T-helper 17 cell (primary cell): ENCODE results near the gene UGT2A3. TPM values are rescaled to one million over a fixed set of nuclear protein-coding genes. Genes with fewer than 3 reads are reported as not detected.
"Not testable (repeated sequence)": the region's sequence is repeated elsewhere in the genome, so short reads cannot be mapped to it uniquely, and the experiment has no call there.

Source experiments
- ATAC-seq: fragments of 150-1000 bp; cut with Tn5 transposase; 2 replicates; pipeline ENCODE4 v1.10.0; 2021; ENCODE audit warnings: mild to moderate bottlenecking, moderate library complexity
- DNase-seq, 3 donors: peaks; one replicate each; pipeline versions ENCODE4 v3.0.0 to v3.0.0-alpha.2; 2020 to 2021
- H3K9me3 ChIP-seq: one replicate; pipeline ENCODE4 v1.7.0; 2013; ENCODE audit warnings: low read length, mild to moderate bottlenecking; ENCODE audit not compliant: control insufficient read depth, poor library complexity, severe bottlenecking
- H3K27ac Mint-ChIP-seq: one replicate; pipeline ENCODE4 v1.8.0; 2022; ENCODE audit warnings: mild to moderate bottlenecking, moderate library complexity, mixed read lengths
- H3K27me3 Mint-ChIP-seq: one replicate; pipeline ENCODE4 v1.8.0; 2022; ENCODE audit warnings: mixed read lengths
- H3K36me3 Mint-ChIP-seq: one replicate; pipeline ENCODE4 v1.8.0; 2022; ENCODE audit warnings: low read depth, mixed read lengths
- H3K4me1 Mint-ChIP-seq: one replicate; pipeline ENCODE4 v1.8.0; 2022; ENCODE audit warnings: mild to moderate bottlenecking, mixed read lengths
- H3K4me3 Mint-ChIP-seq: one replicate; pipeline ENCODE4 v1.8.0; 2022; ENCODE audit warnings: mild to moderate bottlenecking, moderate library complexity, mixed read lengths
- total RNA-seq, 4 donors: library from RNA in 2 of 4; stranded (reverse) in 2 of 4; gene quantifications; one replicate each; pipeline ENCODE4 v1.2.3 and lab custom pipeline; 2022 to 2026

The UGT2A3 gene
- total RNA-seq, 2 donors from 2014 or later: not detected

- Mint-ChIP-seq H3K36me3 (no peaks in the 10 kb centered on the region), H3K27me3 (no peaks in the 10 kb centered on the region), H3K4me1 (no peaks in the 10 kb centered on the region), H3K4me3 (no peak overlapping the region), H3K27ac (no peak overlapping the region)
- H3K9me3 ChIP-seq: no peaks in the 10 kb centered on the region
- no peak for DNase-seq
- ATAC-seq: no peak
Observed at GRCh38 chr4:68950033-68950432, 1.6 kb downstream of the UGT2A3 start.

GRCh38 chr4:68948985-68949384, 2.6 kb downstream of the UGT2A3 start:
- Mint-ChIP-seq H3K36me3 (no peaks in the 10 kb centered on the region), H3K27me3 (no peaks in the 10 kb centered on the region), H3K4me1 (no peaks in the 10 kb centered on the region), H3K27ac (no peak overlapping the region), H3K4me3 (no peak overlapping the region)
- DNase-seq (no peak), ATAC-seq (no peak)
- H3K9me3 ChIP-seq: no peaks in the 10 kb centered on the region

- Mint-ChIP-seq H3K27ac (no peak overlapping the region), H3K27me3 (no peaks in the 10 kb centered on the region), H3K36me3 (no peaks in the 10 kb centered on the region), H3K4me3 (no peak overlapping the region), H3K4me1 (no peaks in the 10 kb centered on the region)
- DNase-seq (no peak), ATAC-seq (no peak)
- H3K9me3 ChIP-seq: no peaks in the 10 kb centered on the region
Observed at GRCh38 chr4:68948044-68948743, 3.4 kb downstream of the UGT2A3 start.

GRCh38 chr4:68929076-68929737, 22.4 kb downstream of the UGT2A3 start:
- H3K27ac Mint-ChIP-seq: no peak overlapping the region
- ATAC-seq (no peak), DNase-seq (no peak)
- H3K4me1 Mint-ChIP-seq: no peaks in the 10 kb centered on the region
- no peaks in the 10 kb centered on the region for H3K36me3 Mint-ChIP-seq
- H3K27me3 Mint-ChIP-seq: no peaks in the 10 kb centered on the region
- no peak overlapping the region for H3K4me3 Mint-ChIP-seq
- no peaks in the 10 kb centered on the region for H3K9me3 ChIP-seq

- no peak for DNase-seq
- Mint-ChIP-seq H3K4me3 (no peak overlapping the region), H3K4me1 (no peaks in the 10 kb centered on the region), H3K27ac (no peak overlapping the region), H3K27me3 (no peaks in the 10 kb centered on the region), H3K36me3 (no peaks in the 10 kb centered on the region)
- no peak for ATAC-seq
- no peaks in the 10 kb centered on the region for H3K9me3 ChIP-seq
Observed at GRCh38 chr4:68927165-68927564, 24.4 kb downstream of the UGT2A3 start.

GRCh38 chr4:68922202-68922601, 29.4 kb downstream of the UGT2A3 start:
- ATAC-seq, H3K4me3 Mint-ChIP-seq, H3K9me3 ChIP-seq, H3K4me1 Mint-ChIP-seq, H3K36me3 Mint-ChIP-seq, DNase-seq, H3K27me3 Mint-ChIP-seq, H3K27ac Mint-ChIP-seq: not testable (repeated sequence)

GRCh38 chr4:68921051-68921450, 30.6 kb downstream of the UGT2A3 start:
- no peak for ATAC-seq
- no peaks in the 10 kb centered on the region for H3K27me3 Mint-ChIP-seq
- H3K27ac Mint-ChIP-seq: no peak overlapping the region
- no peaks in the 10 kb centered on the region for H3K9me3 ChIP-seq
- H3K4me1 Mint-ChIP-seq: no peaks in the 10 kb centered on the region
- H3K4me3 Mint-ChIP-seq: no peak overlapping the region
- H3K36me3 Mint-ChIP-seq: no peaks in the 10 kb centered on the region
- no peak for DNase-seq

- DNase-seq (no peak), ATAC-seq (no peak)
- Mint-ChIP-seq H3K27me3 (no peaks in the 10 kb centered on the region), H3K36me3 (no peaks in the 10 kb centered on the region), H3K4me3 (no peak overlapping the region), H3K27ac (no peak overlapping the region), H3K4me1 (no peaks in the 10 kb centered on the region)
- no peaks in the 10 kb centered on the region for H3K9me3 ChIP-seq
Observed at GRCh38 chr4:68917016-68917415, 34.6 kb downstream of the UGT2A3 start.

- no peaks in the 10 kb centered on the region for H3K9me3 ChIP-seq
- Mint-ChIP-seq H3K36me3 (no peaks in the 10 kb centered on the region), H3K4me1 (no peaks in the 10 kb centered on the region), H3K4me3 (no peak overlapping the region), H3K27ac (no peak overlapping the region), H3K27me3 (no peaks in the 10 kb centered on the region)
- ATAC-seq: no peak
- no peak for DNase-seq
Observed at GRCh38 chr4:68912807-68913206, 38.8 kb downstream of the UGT2A3 start.

GRCh38 chr4:68909385-68909784, 42.2 kb downstream of the UGT2A3 start:
- Mint-ChIP-seq H3K4me1 (no peaks in the 10 kb centered on the region), H3K36me3 (no peaks in the 10 kb centered on the region), H3K4me3 (no peak overlapping the region), H3K27me3 (no peaks in the 10 kb centered on the region), H3K27ac (no peak overlapping the region)
- no peaks in the 10 kb centered on the region for H3K9me3 ChIP-seq
- DNase-seq (no peak), ATAC-seq (no peak)

GRCh38 chr4:68907788-68908700, 43.6 kb downstream of the UGT2A3 start:
- Mint-ChIP-seq H3K27me3 (no peaks in the 10 kb centered on the region), H3K4me1 (no peaks in the 10 kb centered on the region), H3K4me3 (no peak overlapping the region), H3K27ac (no peak overlapping the region), H3K36me3 (no peaks in the 10 kb centered on the region)
- ATAC-seq (no peak), DNase-seq (no peak)
- no peaks in the 10 kb centered on the region for H3K9me3 ChIP-seq

- no peaks in the 10 kb centered on the region for H3K9me3 ChIP-seq
- Mint-ChIP-seq H3K4me3 (no peak overlapping the region), H3K4me1 (no peaks in the 10 kb centered on the region), H3K27ac (no peak overlapping the region), H3K27me3 (no peaks in the 10 kb centered on the region), H3K36me3 (no peaks in the 10 kb centered on the region)
- no peak for ATAC-seq
- DNase-seq: no peak
Observed at GRCh38 chr4:68907245-68907644, 44.4 kb downstream of the UGT2A3 start.

- no peaks in the 10 kb centered on the region for H3K4me1 Mint-ChIP-seq
- ATAC-seq: no peak
Observed at GRCh38 chr4:68906780-68907137, 44.8 kb downstream of the UGT2A3 start.

More at GRCh38 chr4:68906780-68907137, 44.8 kb downstream of the UGT2A3 start:
- DNase-seq: no peak
- H3K27me3 Mint-ChIP-seq: no peaks in the 10 kb centered on the region
- H3K4me3 Mint-ChIP-seq: no peak overlapping the region
- H3K36me3 Mint-ChIP-seq: no peaks in the 10 kb centered on the region
- no peaks in the 10 kb centered on the region for H3K9me3 ChIP-seq
- no peak overlapping the region for H3K27ac Mint-ChIP-seq
